Inferior parietal cortex (tissue), 1 donor: ENCODE measurements around the gene TADA3.
"Not testable (repeated sequence)": the region's sequence is repeated elsewhere in the genome, so short reads cannot be mapped to it uniquely, and the experiment has no call there.

ENCODE experiments used
- DNase-seq: peaks from one replicate; pipeline ENCODE4 v3.0.0-alpha.2; 2016; ENCODE audit errors: extremely low spot score

Gene TADA3

DNA sequence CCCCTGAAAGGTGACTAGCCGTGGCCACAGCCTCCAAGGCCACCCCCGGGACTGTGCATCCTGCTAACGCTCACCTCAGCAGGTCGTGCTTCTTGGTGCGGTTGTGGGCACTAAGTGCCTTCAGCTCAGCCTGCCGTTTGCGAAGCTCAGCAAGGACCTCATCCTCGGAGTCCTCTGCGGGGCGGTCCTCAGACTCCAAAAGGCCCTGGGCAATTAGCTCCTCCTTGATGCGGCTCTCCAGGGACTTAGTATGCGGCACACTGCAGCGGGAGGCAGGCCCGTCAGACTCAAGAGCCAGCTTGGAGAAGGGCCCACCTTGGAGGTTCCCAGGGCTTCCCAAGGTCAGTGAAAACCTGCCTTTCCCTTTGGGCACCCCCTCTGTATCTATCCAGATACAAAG is 8.3 kb downstream of the TADA3 start:
- no peak for DNase-seq

- DNase-seq: no peak
These were observed 9.5 kb downstream of the TADA3 start for GRCh38 chr3:9782770-9783169.

DNA sequence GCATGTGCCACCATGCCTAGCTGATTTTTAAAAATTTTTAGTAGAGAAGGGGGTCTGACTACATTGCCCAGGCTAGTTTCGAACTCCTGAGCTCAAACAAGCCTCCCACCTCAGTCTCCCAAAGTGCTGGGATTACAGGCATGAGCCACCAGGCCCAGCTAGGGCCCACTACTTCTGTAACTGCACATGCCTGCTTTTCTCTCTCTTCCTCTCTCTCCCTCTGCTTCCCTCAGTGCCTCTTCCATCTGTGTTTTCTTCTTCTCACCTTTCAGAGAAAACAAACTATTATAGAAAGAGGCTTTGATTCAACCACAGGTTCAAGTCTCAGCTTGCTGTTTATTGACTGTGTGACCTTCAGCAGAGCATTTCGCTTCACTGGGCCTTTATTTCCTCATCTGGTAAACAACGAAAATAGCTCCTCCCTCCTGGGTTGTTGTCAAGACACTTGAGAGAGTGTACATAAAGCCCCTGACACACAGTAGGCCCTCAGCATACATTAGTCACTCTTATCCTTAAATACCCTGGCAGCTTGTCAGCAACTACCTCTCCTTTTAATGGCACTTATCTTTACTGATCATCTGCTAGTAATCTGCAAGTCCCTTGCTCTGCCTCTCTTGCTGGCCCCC is 10.2 kb downstream of the TADA3 start:
- no peak for DNase-seq

GRCh38 chr3:9781551-9781950 is 10.7 kb downstream of the TADA3 start:
- DNase-seq: no peak

- DNase-seq: no peak
These were observed 11.4 kb downstream of the TADA3 start for GRCh38 chr3:9780910-9781309.

- no peak for DNase-seq
These were observed 11.8 kb downstream of the TADA3 start for GRCh38 chr3:9780458-9780812.

GRCh38 chr3:9779721-9780457 is 12.4 kb downstream of the TADA3 start:
- DNase-seq: no peak

DNA sequence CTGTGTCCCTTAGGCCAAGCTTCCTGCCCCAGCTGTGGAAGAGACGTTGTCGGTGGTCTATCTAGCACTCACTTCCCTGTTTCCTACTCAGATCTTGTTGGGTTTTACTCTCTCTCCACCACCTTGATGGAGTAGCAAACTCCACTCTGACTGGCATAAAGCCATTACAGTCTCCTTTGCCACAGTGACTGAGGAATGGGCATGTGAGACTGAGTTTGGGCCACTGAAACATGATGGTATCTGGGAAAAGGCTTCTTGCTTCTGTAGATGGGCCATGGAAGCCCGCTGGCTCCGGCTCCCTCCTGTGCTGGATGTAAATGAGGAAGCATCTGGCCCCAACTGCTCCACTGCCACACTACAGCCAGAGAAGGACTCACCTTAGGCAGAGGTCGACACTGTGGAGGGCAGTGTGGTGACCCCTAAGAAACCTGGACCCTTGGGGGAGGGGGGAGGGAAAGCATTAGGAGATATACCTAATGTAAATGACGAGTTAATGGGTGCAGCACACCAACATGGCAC is 13.1 kb downstream of the TADA3 start:
- DNase-seq: no peak

GRCh38 chr3:9778143-9779074 is 13.9 kb downstream of the TADA3 start:
- DNase-seq: peak; percentile 60

- DNase-seq: peak; percentile 61
These were observed 14.6 kb downstream of the TADA3 start for GRCh38 chr3:9777694-9778021.

DNA sequence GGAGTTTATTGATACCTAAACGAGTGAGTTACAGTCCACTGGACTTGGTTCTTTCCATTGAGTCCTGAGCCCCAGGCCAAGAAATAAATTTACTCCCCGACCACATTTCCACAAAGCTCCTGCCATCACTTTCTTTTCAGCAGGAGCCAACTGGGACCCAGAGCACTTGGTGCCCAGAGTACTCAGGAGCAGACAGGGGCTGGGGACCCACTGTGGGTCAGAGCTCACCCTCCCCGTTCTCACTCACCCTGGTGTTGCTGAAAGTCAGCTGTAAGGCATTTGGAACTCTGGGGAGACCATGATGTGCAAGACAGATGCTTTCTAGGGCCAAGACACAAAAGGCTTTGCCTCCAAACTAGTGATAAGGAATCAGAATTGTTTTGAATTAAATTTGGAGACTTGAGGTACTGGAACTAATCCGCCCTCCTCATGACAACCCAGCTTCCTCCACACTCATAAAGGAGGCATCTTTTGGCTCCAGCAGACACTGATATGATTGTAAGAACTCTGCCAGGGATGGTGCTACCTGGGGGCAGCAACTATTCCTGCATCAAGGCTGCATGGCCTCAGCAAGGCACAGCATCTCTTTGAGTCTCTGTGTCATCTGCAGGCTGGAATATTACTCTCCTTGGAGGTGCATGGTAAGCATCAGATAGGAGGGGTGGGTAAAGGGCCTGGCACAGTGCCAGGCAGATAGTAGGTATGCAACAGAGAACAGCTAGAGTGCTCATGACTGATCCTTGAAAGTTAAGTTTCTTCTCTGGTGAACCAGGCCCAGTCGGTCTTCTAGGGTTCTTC is 15.2 kb downstream of the TADA3 start:
- DNase-seq: no peak

GRCh38 chr3:9771007-9771406 is 21.3 kb downstream of the TADA3 start:
- not testable (repeated sequence) for DNase-seq

DNA sequence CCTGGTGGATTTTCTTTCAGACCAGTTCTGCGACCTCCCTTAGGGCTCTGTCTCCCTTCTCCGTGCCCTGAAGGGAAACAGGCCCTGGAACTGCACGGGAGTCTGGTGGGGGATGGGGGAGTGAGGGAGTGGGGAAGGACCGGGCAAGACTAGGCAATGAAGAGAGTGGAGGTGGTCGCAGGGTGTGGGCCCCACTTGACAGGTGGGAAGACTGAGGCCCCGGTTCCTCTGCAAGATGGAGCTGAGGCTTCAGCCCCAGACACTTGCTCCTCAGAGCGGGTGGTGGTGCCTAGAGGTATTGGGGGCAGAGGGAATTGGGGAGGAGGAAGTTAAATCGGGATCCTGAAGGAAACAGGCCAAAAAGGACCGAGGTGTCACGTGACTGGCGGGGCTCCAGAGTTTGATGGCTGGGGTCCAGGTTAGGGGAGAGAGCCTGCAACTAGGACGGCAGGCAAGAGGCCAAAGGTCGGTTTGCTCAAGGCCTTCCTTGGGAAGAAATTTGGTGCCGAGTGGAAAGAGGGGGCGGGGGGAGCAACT is 21.9 kb downstream of the TADA3 start:
- DNase-seq: no peak

DNA sequence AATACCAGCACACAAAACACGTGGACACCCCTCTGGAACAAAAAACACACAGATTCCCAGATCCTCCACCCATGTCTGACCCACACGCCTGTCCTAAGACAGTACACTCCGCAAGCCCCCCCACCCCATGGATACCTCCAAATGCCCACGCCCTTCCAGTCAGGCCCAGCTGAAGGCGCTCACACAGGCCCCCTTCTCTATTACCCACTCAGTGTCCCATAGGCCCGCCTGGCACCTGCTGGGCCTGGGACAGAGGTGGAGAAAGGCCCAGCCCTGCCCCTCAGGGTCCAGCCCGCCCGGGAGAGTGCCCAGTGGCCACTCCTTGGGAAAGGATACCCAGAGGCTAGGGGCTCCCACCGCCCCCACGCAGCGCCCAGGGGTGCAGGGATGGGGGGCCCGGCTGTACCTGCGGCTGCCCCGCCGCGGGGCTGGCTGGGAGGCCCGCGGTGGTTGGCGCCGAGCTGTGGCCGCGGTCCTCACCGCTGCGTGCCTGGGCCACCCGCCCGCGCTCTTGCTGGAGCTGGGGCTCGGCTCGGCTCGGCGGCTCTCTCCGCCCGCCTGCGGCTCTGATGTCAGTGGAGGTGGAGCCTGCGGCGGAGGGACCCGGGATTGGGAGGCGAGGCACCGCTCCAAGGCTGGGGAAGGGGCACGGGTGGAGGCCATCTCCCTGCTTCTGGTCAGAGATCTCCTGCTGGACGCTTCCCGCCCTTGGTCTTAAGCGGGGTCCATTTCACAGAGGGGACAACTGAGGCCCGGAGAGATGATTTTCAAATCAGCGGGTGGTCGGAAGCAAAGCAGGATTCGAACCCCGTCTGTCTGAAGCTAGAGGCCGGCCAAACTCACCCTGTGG is 22.6 kb downstream of the TADA3 start, which contains the start of gene CAMK1:
TSS of gene CAMK1 (minus strand) at position 522 of the 850 bp plus-strand sequence. CDS start 2,198 bp downstream, outside the sequence.
- DNase-seq: no peak

DNA sequence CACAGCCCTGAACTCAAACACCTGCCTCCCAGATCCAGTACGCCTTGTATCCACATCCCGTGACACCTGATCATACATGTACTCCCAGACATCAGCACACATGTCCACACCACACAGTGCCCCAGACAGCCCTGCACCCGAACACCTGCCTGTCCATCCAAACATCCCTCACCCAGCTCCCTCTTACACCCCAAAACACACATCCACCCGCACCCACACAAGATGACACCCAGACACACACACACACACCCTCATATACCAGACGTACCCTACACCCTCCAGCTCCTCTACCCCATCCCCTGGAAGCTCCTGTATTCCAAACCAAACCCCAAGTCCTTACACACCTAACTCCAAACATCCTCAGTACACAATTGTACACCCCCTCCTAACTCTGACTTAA is 23.3 kb downstream of the TADA3 start:
- no peak for DNase-seq

- DNase-seq: no peak
These were observed 24.0 kb downstream of the TADA3 start for GRCh38 chr3:9768141-9768775.

DNA sequence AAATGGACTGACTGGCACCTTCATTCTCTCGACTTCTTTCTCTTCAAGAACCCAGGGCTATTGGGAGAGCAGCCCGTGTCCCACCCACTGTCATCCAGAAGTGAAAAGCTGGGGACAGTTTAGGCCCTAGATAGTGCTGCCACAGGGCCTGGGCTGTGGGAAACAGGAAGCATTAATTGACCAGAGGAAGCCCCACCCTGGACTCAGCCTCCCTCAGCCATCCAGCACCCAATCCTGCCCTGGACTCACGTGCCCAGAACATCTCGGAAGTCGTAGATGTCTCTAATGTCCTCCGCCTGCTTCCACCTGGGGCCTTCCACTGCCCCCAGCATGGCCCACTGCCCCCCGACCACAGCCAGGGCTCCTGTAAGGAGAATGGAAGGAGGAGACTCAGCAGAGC is 24.9 kb downstream of the TADA3 start:
- no peak for DNase-seq

GRCh38 chr3:9765865-9766264 is 26.4 kb downstream of the TADA3 start:
- no peak for DNase-seq

GRCh38 chr3:9762871-9763270 is 29.4 kb downstream of the TADA3 start:
- DNase-seq: no peak

- no peak for DNase-seq
These were observed 30.4 kb downstream of the TADA3 start for GRCh38 chr3:9761919-9762318.
